Activated CD8-positive, alpha-beta memory T cell treated with anti-CD3 and anti-CD28 coated beads for 4 hours (primary cell): Measurements from ENCODE around the gene COQ5.
"Not testable (repeated sequence)": the region's sequence is repeated elsewhere in the genome, so short reads cannot be mapped to it uniquely, and the experiment has no call there.

Source experiments
- DNase-seq, 2 donors: peaks; one replicate each; pipeline ENCODE4 v3.0.0-alpha.2; 2020; ENCODE audit warnings: low read depth in 2 of 2

COQ5 gene

GRCh38 chr12:120529641-120530417 lies 871 bp upstream of the COQ5 start:
- no peak for DNase-seq

DNA sequence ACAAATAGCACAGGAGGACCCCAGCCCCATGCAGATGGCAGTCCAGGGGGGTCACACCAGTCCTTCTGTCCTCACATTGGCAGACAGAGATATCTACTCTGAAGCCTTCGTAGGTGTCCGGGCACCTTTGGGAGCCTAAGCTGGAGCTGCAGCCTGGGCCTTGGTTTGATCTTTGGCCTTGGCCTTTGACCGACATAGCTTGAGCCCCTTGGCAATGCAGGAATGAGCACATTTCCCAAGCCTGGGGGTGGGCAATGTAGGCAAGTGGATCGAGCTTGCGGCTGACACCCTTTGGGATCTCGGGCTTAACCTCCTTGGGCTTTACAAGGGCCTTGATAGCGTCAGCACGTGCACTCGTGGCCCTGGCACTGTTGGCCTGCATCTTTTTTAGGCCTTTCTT lies 6.4 kb downstream of the COQ5 start:
- DNase-seq: no peak

GRCh38 chr12:120519324-120519723 lies 9.6 kb downstream of the COQ5 start:
- not testable (repeated sequence) for DNase-seq

GRCh38 chr12:120515496-120515895 lies 13.5 kb downstream of the COQ5 start:
- DNase-seq: no peak

DNA sequence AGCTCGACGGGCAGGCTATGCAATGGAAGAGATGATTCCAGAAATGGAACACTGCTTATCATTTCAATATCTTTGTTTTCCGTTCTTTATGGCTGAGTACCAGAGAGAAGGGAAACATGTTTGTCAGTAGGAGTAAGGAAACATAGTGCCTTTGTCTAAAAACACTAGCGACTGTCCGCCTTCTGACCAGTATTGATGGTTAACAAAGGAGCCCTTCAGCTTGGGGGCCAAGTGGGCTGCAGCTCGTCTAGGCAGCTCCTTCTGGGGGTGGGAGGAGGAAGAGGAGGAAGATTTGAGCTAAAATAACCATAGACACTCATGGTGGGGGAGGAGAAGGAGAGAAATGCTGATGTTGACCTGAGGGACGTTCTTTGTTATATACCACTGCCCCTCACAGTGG lies 15.0 kb downstream of the COQ5 start:
- DNase-seq: no peak

DNA sequence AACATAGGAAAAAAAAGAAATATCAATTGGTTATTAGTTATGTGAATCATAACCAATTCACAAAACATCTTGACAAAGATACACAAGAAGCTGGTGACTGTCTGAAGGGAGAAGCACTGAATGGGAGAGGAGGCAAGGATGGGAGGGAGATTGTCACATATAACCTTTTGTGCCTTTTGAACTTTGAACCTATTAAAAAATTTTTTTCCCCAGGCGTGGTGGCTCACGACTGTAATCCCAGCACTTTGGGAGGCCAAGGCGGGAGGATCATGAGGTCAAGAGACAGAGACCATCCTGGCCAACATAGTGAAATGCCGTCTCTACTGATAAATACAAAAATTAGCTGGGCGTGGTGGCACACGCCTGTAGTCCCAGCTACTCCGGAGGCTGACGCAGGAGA lies 20.4 kb downstream of the COQ5 start:
- no peak for DNase-seq

DNA sequence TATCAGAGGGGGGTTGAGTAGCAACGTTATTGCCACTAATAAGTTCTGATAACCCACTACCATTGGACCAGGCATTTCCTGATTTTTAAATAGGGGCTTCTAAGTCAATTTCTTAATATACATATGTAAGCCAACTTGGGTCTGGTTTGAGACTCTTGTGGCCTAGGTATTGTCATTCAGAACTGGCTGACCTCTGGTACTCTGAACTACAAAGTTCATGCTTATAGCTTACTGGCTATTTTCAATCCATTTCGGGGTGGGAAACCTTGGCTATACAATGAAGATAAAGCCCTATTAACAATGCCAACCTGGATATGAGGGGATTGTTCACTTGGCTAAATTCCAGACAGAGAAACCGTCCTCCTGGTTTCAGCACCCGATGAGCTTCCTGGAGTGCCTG lies 24.4 kb downstream of the COQ5 start:
- no peak for DNase-seq

- DNase-seq: no peak
Measured at GRCh38 chr12:120500581-120500980, 28.4 kb downstream of the COQ5 start.

DNA sequence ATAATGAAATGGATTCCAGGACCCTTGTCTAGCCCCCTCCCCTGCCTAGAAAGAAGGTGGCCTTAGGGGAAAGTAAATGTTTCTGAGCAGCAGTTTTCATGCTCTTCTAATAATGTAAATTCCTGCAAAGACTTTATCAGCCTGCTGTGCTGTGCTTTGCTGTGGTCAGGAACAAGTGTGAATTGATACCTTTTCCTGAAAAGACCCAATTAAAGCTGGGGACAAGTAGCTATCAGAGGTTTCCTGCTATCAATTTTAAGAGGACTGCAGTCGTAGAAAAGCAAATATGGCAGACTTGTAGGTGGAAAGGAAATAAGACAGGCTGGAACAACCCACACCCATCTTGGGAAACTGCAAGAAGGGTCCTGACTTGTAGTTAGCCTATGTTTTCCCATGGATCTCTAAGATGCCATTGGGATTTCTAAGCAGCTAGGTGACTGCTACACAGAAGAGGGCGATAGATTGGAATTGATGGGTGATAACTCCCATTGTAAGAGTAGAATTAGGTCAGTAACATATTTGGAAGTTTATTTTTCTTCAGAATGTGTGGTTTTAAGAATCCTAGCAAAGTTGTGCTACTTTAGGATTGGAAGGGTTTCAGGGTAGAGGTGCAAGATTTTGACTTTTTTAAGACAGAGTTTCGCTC lies 30.0 kb downstream of the COQ5 start:
- DNase-seq: no peak

GRCh38 chr12:120497524-120498150 lies 31.3 kb downstream of the COQ5 start:
- DNase-seq: no peak

DNA sequence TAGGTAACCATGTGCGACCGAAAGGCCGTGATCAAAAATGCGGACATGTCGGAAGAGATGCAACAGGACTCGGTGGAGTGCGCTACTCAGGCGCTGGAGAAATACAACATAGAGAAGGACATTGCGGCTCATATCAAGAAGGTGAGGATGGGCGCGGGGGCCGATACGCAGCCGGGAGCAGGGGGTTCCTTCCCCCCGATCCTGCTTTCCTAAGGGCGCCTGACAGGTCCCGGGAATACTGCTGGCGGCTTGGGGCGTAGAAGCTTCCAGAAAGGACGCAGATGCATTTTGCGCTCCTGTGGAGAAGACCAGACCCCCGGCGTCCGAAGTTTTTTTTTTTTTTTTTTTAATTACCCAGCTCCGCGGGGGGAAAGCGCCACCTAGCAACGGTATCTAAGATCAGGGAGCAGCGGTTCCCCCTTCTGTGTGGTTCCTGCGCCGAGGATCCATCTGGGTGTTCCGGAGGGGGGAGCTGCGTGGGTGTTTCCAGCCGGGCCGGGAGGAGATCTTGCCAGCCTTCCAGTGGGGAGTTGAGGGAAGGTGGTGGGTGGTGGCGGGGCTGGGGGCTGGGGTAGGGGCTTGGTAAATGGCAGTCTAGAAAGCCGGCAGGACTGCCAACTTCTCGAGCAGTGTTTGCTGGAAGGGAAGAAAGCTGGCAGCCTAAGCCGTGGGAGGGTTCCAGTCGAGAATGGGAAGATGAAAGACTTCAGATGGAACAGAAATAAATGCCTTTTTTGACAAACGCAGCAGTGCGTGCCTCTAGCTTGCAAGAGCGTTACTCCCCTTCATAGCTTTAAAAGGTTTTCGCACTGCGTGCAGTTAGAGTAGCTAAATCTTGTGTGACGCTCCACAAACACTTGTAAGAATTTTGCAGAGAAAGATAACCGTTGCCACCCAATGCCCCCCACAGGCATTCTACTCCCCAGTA lies 32.3 kb downstream of the COQ5 start:
- peak; percentile 15 to 23 for DNase-seq

GRCh38 chr12:120495731-120496412 lies 33.1 kb downstream of the COQ5 start, which contains the start of gene DYNLL1:
DYNLL1 (plus strand) TSS chr12:120496113; CDS start chr12:120496422, 309 bp downstream.
- peak; percentile 91 to 95 for DNase-seq

- no peak for DNase-seq
Measured at GRCh38 chr12:120495186-120495730, 33.7 kb downstream of the COQ5 start.

DNA sequence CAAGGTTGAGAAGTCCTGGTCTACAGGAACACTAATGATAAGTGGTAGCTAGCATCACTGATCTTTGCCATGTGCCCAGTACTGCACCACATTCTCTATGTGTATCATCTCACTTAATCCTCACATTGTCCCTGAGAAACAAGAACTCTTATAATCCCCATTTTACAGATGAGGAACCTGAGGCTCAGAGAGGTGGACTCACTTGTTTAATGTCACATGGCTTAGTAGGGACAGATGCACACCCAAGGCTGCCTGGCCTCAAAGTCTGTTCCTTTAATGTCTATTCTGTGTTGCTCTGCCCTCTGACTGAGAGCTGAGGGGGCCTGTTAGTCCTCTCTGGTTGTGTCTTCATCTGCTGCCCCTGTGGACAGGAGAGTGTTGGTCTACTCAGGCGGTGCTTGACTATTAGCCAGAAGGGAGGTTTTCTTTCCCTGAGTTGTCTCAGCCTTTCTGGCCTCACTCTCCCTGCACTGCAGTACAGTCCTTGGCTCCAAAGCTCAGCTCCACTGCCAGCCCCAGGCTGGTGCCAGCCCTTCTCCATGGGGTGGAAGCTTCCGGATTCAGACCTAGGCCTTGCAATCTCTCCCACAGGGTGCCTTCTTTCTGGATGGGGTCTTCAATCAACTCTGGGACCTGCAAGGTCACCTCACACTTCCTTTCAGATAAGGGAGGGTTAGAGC lies 38.0 kb downstream of the COQ5 start:
- DNase-seq: no peak

DNA sequence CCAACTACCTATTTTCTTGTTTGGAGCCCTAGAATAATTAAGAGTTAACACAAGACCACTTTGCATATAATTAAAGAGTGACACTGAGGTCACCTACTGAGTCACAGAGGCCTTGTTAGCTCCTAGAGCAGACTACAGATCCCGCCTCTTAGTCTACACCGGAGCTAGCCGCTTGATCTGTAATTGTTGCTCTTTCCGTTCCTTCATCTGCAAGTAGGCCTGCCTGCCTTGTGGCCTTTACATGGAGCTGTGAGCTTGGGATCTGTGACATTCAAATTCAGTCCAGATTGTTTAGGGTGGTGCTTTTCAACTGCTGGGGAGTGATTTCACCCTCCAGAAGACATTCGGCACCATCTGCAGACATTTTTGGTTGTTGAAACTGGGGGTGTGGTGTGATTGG lies 38.6 kb downstream of the COQ5 start:
- no peak for DNase-seq

DNA sequence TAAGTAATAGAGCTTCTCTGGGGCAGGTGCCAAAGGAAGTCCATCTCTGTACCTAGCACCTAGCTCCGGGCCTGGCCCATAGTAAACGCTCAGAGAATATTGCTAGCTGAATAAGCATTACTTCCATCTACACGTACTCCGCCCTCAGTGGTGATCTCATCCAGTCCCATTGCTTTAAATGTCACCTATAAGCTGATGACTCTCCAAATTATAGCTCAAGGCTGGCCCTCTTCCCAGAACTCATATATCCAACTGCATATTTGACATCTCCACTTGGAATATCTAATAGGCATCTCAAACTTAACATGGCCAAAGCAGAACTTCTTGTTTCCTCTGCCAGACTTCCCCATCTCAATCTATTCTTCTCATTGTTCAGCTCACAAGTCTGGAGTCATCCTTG lies 39.9 kb downstream of the COQ5 start:
- no peak for DNase-seq

- no peak for DNase-seq
Measured at GRCh38 chr12:120488057-120488640, 40.8 kb downstream of the COQ5 start.

DNA sequence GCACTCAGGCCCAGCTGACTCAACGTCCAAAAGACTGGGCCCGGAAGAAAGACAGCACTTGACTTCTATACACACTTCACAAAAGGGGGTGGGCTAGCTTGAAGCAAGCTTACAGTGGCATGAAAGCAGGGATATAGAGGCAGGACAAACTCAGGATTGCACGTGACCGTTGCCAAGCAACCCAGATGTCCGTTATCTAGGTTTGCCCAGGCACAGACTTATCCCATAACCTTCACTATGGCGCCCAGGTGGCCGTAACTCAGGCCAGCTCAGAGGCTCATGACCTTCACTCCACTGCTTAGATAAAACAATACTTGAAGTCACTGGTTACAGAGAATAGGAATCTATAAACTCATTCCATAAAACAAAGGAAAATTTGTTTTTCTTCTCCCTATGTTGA lies 41.4 kb downstream of the COQ5 start:
- not testable (repeated sequence) for DNase-seq

DNA sequence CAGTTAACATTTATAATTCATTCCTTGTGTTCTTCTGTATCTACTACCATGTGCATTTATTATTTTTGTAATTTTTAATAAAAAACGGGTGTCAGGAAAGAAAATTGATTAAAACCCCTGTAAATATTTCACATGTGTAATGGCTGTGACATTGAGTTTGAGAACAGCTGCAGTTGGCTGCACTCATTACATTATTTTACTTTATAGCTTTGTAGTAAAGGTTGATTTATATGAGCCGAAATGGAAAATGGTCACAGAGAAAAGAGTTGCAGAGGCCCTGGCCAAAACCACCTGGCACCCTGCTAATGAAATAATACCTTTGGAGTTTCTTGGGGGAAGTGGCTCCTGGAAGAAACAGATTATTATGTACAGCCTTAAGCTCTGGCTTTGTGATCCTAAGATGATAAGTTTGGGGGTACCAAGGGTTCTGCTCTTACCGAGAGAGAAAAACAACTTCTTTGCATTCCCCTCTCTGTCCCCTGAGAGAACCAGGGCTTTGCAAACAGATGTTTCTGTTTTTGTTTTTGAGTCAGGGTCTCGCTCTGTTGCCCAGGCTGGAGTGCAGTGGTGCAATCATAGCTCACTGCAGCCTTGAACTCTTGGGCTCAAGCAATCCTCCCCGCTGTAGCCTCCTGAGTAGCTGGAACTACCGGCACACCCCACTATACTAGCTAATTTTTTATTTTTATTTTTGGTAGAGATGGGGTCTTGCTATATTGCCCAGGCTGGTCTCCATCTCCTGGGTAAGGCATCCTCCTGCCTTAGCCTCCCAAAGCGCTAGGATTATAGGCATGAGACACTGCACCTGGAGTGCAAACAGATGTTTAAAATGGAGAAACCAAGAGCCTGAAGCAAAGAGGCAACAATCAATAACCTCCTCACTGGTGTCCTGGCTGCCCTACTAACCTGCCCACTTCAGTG lies 42.7 kb downstream of the COQ5 start:
- no peak for DNase-seq
